Muscle layer of colon (tissue), 2 donors: ENCODE data around the gene DENND6B.

ENCODE experiments used
- H3K27ac ChIP-seq: one replicate; pipeline ENCODE4 v1.7.0; 2013; ENCODE audit warnings: low read depth, mild to moderate bottlenecking, low read length, moderate library complexity
- H3K27me3 ChIP-seq, 2 donors: one replicate each; pipeline ENCODE4 v1.7.0; 2013; ENCODE audit warnings: low read length in 2 of 2, mild to moderate bottlenecking in 2 of 2; ENCODE audit not compliant: insufficient read depth in 2 of 2, control insufficient read depth in 1 of 2
- H3K36me3 ChIP-seq: one replicate; pipeline ENCODE4 v1.7.0; 2013; ENCODE audit warnings: mild to moderate bottlenecking, low read length; ENCODE audit not compliant: insufficient read depth
- H3K4me1 ChIP-seq: one replicate; pipeline ENCODE4 v1.7.0; 2013; ENCODE audit warnings: mild to moderate bottlenecking, low read length; ENCODE audit not compliant: insufficient read depth
- H3K4me3 ChIP-seq, 2 donors: one replicate each; pipeline ENCODE4 v1.7.0; 2013; ENCODE audit warnings: low read length in 2 of 2, low read depth in 1 of 2, mild to moderate bottlenecking in 1 of 2, moderate library complexity in 1 of 2
- H3K9ac ChIP-seq: one replicate; pipeline ENCODE4 v1.7.0; 2013; ENCODE audit warnings: low read length
- H3K9me3 ChIP-seq: one replicate; pipeline ENCODE4 v1.7.0; 2013; ENCODE audit warnings: mild to moderate bottlenecking, low read length
- donor health status: abdominal sarcoma.
- donor health status: Adenocarcinoma of cecum.

DENND6B gene

GRCh38 chr22:50299785-50300619 is 26.8 kb downstream of the DENND6B start:
- Histone ChIP-seq H3K4me3 (no peak overlapping the region), H3K27me3 (no peaks in the 10 kb centered on the region), H3K9me3 (no peaks in the 10 kb centered on the region), H3K4me1 (peaks cover 69% of the 10 kb centered on the region), H3K27ac (peak overlapping the region; percentile 1), H3K36me3 (no peaks in the 10 kb centered on the region), H3K9ac (no peak overlapping the region)

- Histone ChIP-seq H3K9ac (no peak overlapping the region), H3K36me3 (no peaks in the 10 kb centered on the region), H3K27ac (peak overlapping the region; percentile 1), H3K27me3 (no peaks in the 10 kb centered on the region), H3K4me1 (peaks cover 68% of the 10 kb centered on the region), H3K9me3 (no peaks in the 10 kb centered on the region), H3K4me3 (no peak overlapping the region)
Measured at GRCh38 chr22:50298937-50299784, 27.7 kb downstream of the DENND6B start.

GRCh38 chr22:50298266-50298637 is 28.6 kb downstream of the DENND6B start:
- Histone ChIP-seq H3K4me1 (peaks cover 66% of the 10 kb centered on the region), H3K27ac (no peak overlapping the region)

GRCh38 chr22:50297510-50298265 is 29.1 kb downstream of the DENND6B start:
- Histone ChIP-seq H3K36me3 (no peaks in the 10 kb centered on the region), H3K9ac (no peak overlapping the region), H3K9me3 (no peaks in the 10 kb centered on the region), H3K4me1 (peaks cover 65% of the 10 kb centered on the region), H3K27me3 (no peaks in the 10 kb centered on the region), H3K4me3 (no peak overlapping the region), H3K27ac (no peak overlapping the region)

More at GRCh38 chr22:50298266-50298637, 28.6 kb downstream of the DENND6B start:
- H3K4me3 ChIP-seq: no peak overlapping the region
- H3K9me3 ChIP-seq: no peaks in the 10 kb centered on the region
- no peaks in the 10 kb centered on the region for H3K36me3 ChIP-seq
- H3K9ac ChIP-seq: no peak overlapping the region
- no peaks in the 10 kb centered on the region for H3K27me3 ChIP-seq

- peaks cover 62% of the 10 kb centered on the region for H3K4me1 ChIP-seq
- H3K27ac ChIP-seq: no peak overlapping the region
- H3K4me3 ChIP-seq: no peak overlapping the region
- H3K9me3 ChIP-seq: no peaks in the 10 kb centered on the region
- H3K27me3 ChIP-seq: no peaks in the 10 kb centered on the region
- no peak overlapping the region for H3K9ac ChIP-seq
- H3K36me3 ChIP-seq: peaks cover under 1% of the 10 kb centered on the region
Measured at GRCh38 chr22:50296658-50297490, 29.9 kb downstream of the DENND6B start.

- Histone ChIP-seq H3K9me3 (no peaks in the 10 kb centered on the region), H3K27ac (peak overlapping the region; percentile 68), H3K4me1 (peaks cover 48% of the 10 kb centered on the region), H3K27me3 (no peaks in the 10 kb centered on the region), H3K4me3 (no peak overlapping the region), H3K9ac (no peak overlapping the region), H3K36me3 (peaks cover 15% of the 10 kb centered on the region)
Measured at GRCh38 chr22:50294319-50294656, 32.5 kb downstream of the DENND6B start.

- peaks cover 44% of the 10 kb centered on the region for H3K4me1 ChIP-seq
- peak overlapping the region in 1 of 2 donors; percentile 18 for H3K4me3 ChIP-seq
- H3K36me3 ChIP-seq: peaks cover 21% of the 10 kb centered on the region
- H3K27ac ChIP-seq: peak overlapping the region; percentile 68
- H3K9me3 ChIP-seq: no peaks in the 10 kb centered on the region
- H3K27me3 ChIP-seq: no peaks in the 10 kb centered on the region
- H3K9ac ChIP-seq: no peak overlapping the region
Measured at GRCh38 chr22:50293441-50294318, 33.1 kb downstream of the DENND6B start.

GRCh38 chr22:50292643-50293440 is 34.0 kb downstream of the DENND6B start:
- H3K4me1 ChIP-seq: peaks cover 43% of the 10 kb centered on the region
- no peaks in the 10 kb centered on the region for H3K9me3 ChIP-seq
- H3K4me3 ChIP-seq: peak overlapping the region; percentile 18 to 24
- no peaks in the 10 kb centered on the region for H3K27me3 ChIP-seq
- peaks cover 29% of the 10 kb centered on the region for H3K36me3 ChIP-seq
- peak overlapping the region; percentile 68 for H3K27ac ChIP-seq
- H3K9ac ChIP-seq: no peak overlapping the region

GRCh38 chr22:50289942-50290630 is 36.7 kb downstream of the DENND6B start:
- no peak overlapping the region for H3K27ac ChIP-seq
- no peak overlapping the region for H3K9ac ChIP-seq
- H3K27me3 ChIP-seq: no peaks in the 10 kb centered on the region
- peaks cover 25% of the 10 kb centered on the region for H3K4me1 ChIP-seq
- no peaks in the 10 kb centered on the region for H3K9me3 ChIP-seq
- H3K36me3 ChIP-seq: peaks cover 49% of the 10 kb centered on the region
- no peak overlapping the region for H3K4me3 ChIP-seq
